Ovary (tissue), 3 donors: Measurements from ENCODE around the gene KRTAP5-3.

Experiments
- EP300 ChIP-seq: sonication (generic); formaldehyde crosslinking; IDR thresholded peaks from one replicate; pipeline ENCODE4 v1.6.1; 2017; ENCODE audit warnings: antibody characterized with exemption
- TF ChIP-seq, protein P1 (sequence below), 3 donors: fragments of 450-650 bp in 2 of 3; fragments of 200-600 bp in 1 of 3; IDR thresholded peaks; one replicate each; pipeline versions ENCODE4 v1.5.1 to v1.8.0; 2016 to 2022; ENCODE audit warnings: antibody characterized with exemption in 3 of 3, mild to moderate bottlenecking in 1 of 3
- donor health status: DM: no; HTN: no; CAD: no.

DNA sequence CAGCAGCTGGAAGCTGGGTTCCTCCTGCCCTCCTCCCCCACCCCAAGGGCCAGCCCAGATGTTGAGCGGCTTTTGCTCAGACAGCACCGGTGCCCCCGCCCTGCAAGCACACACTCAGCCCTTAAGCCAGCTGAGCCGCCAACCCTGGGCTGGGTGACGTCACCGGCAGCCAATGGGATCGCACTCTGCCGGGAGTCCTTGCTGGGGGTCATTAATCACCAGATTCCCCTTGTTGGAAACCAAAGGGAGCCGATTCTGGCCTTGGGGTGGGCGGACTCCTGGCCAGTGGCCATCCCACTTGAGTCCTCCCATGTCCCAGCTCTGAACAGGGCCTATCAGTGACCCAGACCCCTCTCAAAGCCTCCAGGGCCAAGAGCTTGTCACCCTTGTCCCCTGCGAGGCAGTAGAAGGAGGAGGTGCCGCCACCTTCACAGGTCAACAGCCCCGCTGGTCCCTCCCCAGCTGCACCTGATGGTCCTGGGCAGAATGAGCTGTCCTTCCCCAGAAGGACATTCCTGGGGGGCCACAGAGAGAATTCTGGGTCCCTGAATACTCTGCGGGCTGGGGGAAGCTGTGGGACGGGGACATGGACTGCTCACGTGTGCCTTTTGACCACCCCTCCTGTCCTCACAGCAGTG lies 43.6 kb downstream of the KRTAP5-3 start:
- TF ChIP-seq, protein P1, sequence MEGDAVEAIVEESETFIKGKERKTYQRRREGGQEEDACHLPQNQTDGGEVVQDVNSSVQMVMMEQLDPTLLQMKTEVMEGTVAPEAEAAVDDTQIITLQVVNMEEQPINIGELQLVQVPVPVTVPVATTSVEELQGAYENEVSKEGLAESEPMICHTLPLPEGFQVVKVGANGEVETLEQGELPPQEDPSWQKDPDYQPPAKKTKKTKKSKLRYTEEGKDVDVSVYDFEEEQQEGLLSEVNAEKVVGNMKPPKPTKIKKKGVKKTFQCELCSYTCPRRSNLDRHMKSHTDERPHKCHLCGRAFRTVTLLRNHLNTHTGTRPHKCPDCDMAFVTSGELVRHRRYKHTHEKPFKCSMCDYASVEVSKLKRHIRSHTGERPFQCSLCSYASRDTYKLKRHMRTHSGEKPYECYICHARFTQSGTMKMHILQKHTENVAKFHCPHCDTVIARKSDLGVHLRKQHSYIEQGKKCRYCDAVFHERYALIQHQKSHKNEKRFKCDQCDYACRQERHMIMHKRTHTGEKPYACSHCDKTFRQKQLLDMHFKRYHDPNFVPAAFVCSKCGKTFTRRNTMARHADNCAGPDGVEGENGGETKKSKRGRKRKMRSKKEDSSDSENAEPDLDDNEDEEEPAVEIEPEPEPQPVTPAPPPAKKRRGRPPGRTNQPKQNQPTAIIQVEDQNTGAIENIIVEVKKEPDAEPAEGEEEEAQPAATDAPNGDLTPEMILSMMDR (IDR thresholded peaks at IDR 0.05), result no peak
- no peak for TF ChIP-seq EP300
